ENCODE results near the gene CNPY1.
"Not testable (repeated sequence)": the region's sequence is repeated elsewhere in the genome, so short reads cannot be mapped to it uniquely, and the experiment has no call there.

The CNPY1 gene

DNA sequence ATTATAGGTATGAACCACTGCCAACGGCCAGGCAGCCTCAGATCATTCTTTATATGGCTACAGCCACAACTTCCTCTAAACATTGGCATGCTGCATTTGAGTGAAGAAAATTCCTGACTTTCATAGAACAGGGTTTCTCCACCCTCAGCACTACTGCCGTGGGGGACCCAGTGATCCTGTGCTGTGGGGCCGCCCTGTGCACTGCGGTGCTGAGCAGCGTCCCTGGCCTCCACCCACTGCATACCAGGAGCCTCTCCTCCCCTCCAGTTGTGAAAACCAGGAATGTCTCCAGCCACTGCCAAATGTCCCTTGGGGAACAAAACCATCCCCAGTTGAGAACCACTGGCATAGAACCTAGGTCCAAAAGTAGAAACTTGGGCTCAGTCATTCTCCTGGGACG lies 15.8 kb downstream of the CNPY1 start:
- DNase-seq = no peak

DNA sequence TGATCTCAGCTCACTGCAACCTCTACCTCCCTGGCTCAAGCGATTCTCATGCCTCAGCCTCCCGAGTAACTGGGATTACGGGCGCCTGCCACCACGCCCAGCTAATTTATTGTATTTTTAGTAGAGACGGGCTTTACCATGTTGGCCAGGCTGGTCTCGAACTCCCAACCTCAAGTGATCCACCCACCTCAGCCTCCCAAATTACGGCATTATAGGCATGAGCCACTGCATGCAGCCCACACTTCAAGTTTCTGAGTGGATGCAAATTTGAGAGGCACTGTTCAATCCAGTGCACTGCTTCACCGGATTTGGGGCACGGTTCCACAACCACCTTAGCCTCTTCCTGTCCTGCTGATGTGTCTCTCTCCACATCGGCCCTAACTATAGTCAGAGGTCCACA lies 16.5 kb downstream of the CNPY1 start:
- no peak for DNase-seq

DNA sequence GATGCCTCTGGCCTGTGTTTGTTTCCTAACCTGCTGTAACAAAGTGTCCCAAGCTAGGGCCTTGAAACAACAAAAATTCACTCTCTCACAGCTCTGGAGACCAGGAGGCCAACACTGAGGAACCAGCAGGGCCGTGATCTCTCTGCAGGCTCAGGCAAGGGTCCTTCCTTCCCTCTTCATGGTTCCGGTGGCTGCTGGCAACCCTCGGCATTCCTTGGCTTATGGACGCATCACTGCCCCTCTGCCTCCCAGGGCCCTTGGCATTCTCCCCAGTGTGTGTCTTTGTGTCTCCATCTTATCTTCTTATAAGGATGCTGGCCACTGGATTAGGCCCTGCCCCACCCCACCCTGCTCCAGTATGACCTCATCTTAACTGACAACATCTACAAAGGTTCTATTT lies 17.0 kb downstream of the CNPY1 start:
- DNase-seq = no peak

DNA sequence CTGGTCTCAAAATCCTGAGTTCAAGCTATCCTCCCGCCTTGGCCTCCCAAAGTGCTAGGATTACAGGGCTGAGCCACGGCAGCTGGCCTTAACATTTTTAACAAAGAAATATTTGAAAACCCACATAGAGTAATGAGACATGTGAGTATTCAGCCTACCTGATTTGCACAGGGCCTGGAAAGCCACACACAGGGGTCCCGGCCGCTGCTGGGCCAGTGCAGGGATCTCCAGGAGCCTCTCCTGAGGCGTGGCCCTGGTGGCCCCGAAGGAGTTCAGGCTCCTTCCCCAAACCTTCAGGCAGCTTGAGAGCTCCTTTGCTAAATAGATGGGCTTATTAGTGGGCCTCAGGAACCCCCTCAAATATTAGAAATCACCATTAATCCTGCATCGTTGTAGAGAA lies 18.7 kb downstream of the CNPY1 start:
- no peak for DNase-seq

DNA sequence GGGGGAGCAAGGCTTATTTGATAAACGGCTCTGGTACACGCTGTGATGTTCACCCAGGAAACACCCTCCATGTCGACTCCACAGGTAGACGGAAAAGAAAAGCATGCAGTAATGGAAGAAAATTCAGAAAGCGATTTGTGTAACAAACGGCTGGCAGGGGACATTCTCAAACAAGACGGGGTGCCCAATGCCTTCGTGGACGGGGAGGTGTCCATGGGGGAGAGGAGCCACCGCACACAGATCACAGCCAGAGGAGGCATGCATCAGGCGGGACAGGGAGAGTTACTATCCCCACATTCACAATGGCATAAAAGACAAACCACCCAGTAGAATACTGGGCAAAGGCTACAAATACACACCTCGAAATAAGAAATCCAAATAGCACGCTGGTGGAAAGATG lies 20.1 kb downstream of the CNPY1 start:
- no peak for DNase-seq

DNA sequence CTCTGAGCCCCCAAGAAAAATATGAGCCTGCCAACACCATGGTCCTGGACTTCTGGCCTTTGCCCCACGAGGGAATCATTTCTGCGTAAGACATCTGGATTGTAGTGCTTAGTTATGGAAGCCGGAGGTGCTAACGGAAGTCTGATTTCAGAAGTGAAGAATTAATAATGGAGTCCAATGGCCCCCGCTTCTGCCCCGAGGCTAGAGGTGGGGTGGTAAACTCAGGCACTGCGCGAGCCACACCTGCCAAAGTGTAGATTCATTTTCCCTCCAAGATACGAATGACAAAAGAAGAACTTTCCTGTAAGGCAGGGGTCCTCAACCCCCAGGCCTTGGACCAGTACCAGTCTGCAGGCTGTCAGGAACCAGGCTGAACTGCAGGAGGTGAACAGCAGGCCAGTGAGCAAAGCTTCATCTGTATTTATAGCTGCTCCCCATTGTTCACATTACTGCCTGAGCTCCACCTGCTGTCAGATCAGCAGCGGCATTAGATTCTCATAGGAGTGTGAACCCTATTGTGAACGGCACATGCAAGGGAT lies 22.3 kb downstream of the CNPY1 start:
- no peak for DNase-seq

DNA sequence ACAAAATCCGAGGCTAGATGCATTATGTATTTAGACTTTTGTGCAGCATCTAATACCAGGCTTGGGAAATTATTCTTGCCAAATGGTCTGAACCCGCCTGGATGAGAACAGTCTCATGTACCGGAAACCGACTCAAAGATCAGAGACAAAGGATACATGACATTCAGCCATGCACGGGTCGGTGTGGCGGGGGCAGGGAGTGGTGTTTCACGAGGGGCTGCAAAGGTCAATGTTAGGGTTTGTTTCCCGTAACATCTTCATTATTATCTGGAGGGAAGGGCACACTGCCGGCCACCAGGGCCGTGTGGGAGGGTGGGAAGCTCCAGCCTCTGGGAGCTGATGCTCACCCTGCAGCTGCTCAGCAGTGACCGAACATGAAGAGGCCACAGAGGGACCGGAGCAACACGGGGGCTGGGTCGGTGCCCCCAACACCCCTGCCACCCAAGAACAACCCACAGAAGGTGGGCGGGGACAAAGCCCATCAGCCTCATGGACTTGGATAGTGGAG lies 23.1 kb downstream of the CNPY1 start:
- DNase-seq = no peak

DNA sequence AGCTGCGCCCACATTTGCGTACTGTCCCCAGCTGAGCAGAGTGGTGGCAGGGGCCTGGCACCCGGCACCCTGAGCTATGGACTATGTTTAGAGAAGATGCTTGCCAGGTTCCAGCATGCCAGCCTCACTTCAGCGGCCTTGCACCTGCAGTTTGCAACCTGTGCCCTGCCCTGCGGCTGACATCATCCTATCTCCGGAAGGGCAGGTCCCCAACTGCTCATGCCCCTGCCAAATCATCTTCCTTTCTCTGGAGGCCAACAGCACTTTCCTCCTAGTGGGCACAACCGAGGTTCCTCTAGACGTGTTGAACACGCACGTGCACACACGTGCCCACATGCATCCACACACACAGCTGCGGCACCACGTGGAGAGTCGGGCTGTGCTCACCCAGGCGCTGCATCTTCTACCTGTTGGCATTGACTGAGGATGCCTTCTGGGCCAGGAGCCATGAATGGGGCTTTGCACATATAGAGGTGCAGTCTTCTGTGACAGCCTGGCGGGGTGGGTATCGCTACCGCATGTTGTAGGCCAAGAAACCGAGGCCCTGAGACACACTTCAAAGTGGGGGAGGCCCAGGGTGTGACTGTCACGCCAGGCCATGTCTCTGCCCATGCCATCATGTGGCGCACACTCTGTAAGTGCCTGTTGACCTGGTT lies 24.5 kb downstream of the CNPY1 start:
- DNase-seq = no peak

DNA sequence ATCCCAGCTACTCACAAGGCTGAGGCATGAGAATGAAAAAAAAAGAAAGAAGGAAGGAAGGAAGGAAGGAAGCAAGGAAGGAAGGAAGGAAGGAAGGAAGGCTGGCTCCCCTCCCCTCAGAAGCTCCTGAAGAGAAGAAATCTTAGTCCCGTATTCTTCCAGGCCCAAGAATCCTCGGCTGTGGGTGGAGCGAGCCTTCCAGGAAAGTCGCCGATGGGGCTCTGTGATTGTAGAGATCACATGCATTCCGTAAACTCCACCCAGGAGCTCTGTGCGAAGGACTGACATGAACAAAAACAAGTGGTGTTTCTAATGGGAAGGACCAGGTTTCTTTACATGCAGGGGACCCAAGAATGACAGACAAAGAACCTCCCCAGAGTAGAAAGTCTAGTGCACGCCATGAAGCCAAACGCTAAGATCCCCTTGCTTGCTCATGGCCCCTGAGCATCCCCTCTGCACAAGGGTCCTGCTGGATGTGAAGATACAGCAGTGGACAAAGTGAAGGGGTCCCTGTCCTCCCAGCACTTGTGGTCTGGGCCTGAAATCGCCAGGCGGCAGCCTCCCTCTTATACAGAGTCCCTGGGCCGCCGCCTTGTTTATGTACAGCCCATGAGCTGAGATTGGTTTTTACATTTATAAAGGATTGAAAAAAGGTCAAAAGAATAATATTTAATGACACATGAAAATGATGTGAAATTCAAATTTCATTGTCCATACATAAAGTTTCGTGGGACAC lies 25.2 kb downstream of the CNPY1 start:
- DNase-seq = no peak

DNA sequence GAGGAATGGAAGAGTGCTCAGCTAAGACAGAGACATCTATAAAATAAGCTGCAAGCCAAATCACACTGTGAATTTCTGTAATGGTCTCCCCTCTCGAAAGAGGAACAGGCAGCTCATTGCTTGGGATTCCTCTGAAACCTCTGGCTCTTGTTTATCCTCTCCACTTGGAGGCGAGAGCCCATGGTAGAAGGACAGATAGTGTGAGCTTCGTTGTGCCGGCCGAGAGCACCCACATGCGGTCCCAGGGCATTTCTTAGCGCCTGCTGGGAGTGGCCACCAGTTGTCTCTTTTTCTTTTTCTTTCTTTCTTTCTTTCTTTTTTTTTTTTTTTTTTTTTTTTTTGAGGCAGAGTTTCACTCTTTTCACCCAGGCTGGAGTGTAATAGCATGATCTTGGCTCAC lies 26.2 kb downstream of the CNPY1 start:
- no peak for DNase-seq

DNA sequence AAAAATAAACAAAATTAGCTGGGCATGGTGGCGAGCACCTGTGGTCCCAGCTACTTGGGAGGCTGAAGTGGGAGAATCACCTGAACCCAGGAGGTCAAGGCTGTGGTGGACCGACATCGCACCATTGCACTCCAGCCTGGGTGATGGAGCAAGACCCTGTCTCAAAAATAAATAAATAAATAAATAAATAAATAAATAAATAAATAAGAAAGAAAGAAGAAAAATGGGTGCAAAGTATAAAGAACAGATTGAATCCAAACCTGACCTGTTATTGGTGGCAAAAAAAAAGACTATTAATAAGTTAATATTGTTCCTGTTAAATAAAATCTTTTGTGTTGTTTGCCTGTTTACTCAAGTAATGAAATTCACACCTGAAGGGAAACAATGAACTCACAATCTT lies 27.0 kb downstream of the CNPY1 start:
- DNase-seq = not testable (repeated sequence)

DNA sequence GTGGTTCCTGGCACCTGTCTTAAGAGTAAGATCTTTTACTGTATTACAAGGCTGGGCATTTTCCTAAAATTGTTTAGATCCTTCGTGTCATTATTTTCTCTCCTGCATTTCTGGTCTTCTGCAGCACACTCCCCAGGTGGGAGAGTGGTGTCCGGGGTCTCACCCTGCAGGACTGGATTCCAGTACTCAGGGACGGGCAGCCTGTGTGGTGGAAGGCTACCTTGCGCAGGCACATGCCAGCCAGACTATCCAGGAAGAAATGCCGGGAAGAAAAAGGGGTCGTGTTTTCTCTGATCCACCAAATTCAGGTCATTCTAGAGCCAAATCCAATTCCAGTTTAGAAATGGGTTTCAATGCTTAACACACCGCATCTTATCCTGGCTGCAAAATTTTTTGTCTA lies 27.7 kb downstream of the CNPY1 start:
- DNase-seq = no peak

DNA sequence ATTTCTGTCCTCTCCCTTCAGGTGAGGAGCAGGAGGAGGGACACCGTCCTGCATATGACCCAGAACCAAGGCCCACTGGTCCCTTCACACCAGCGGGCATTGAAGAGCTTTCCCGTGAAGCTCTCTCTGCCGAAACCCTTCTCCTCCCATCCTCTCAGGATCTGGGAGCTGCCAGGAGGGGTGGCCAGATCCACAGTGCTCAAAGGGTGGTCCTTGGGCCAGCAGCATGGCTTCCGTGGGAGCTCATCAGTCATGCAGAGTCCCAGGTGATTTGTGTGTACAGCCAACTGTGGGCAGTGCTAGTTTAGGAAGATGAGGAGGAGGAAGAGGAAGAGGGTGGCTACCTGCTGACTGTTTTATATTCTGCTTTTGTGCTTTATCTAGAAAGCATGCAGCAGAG lies 28.4 kb downstream of the CNPY1 start:
- DNase-seq = no peak

DNA sequence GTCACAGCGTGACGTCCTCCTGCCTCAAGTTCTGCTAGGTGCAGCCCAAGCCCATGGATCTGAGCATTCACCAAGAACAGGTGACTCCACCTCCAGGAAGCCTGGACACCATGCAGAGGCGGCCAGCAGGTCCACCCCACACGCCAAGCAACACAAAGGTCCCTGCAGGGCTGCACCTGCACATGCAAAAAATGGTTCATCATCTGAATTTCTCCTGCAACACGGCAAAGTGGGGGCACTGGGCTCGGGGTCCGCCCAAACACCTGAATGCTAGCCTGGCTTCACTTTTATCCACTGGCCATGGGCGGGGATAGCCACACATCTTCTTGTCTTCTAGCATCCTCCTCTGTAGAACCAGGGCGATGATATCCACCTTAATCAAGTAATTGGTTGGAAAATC lies 28.9 kb downstream of the CNPY1 start:
- DNase-seq = no peak

DNA sequence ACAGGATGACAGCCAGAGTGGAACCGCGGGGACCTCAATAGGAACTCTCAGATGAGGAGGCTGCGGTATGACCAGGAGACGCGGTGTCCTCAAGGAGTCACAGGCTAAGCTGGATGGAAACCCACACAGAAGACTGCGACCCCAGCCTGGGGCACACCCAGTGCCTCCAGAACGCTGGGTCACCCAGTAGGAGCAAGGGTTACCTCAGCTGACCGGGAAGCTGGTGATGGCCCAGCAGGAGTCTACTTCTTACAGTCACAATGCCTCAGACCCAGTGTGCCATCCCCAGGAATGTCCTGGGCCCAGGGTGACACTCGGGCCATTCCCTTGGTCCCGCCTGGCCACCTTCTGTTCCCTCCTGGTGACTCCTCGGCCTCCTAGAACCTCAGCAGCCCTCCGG lies 29.9 kb downstream of the CNPY1 start:
- DNase-seq = no peak

DNA sequence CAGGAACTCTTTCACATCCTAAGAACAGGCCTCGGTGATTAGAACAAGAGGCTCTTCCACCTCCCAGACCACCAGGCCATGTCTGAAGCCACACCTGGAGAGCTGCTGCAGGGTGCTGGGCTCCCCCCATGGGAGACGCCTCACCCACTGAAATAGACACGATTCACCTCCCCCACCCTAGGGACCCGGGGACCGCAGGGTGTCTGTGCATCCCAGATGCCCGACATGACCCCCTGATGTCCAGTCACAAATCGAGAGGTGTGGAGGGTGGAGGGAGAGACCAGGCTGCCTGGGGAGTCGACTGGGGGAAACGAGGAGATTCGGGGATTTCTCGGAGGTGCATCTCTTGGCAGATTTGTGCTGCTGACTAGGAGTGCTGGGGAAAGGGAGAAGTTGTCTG lies 31.0 kb downstream of the CNPY1 start:
- DNase-seq = no peak

DNA sequence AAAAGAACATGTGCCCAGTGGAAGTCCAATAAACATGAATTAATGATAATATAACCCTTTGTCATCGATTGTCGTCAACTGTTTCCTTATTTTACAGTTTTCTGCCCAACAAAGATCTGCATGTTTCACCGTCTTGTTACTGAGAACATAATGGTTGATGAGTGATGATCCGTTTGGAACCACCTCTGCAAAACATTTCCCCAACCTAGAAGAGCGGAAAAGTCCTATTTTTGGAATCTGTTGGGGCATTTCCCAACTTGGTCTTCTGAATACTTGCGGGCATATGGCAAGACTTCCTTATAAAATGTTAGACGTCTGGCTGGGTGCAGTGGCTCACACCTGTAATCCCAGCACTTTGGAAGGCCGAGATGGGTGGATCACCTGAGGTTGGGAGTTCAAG lies 32.1 kb downstream of the CNPY1 start:
- no peak for DNase-seq

DNA sequence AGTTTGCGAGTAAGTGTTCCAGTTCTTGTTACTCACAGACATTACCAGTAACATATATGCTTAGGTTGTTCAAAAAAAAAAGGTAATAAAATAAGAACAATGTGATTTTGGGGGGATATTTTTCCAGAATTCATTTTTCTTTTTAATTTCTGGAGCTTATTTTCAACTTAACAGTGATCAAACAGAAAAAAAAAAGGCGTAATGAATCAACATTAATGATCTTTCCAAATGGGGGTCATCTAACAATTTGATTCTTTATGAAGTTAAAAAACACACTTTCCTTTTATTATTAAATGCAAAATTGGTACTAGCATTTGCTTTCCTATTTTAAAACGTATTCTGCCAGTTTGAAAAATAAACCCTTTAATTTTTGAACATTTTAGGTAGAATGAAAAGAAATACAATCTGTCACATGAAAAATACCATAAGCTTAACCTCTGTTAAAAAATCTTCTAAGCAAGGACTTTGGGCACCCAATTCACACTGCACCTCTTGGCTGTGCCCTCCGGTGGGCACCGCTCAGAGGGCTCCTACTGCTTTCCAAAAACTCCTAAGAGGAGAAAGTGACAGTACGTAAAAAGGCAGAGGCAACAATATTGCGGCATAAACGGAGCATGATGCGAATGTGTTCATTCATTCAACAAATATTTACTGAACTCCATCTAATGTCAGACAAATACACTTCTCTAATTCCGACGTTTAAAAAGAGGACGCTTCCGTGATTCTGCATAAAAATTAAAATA lies 32.6 kb downstream of the CNPY1 start:
- DNase-seq = no peak

DNA sequence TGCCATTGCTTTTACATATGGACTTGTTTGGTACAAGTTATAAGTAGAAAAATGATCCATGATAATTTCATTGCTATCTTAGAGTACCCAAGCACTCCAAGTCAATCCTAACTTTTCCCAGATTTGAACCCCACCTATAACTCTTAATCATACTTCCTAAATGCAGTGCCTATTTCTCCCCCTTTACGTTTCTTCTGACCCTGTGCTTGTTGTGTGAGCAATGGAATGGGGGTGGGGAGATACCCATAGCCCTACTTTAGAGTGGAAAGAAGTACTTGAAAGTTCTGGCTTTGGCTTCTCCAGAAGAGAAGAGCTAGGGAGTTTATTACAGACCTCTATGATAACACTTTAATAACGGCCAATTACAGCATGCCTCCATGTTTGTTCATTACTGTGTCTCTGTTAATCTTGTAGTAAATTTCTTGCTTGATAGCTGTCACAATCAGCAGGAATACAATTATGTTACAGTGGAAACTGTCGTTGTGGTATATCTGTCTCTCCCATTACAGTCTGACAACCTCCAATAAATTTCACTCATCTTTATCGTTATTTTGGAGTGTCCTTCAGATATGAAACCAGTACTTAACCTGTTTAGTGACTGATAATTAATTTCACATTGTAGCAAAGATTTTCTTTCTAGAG lies 34.0 kb downstream of the CNPY1 start:
- DNase-seq = no peak

DNA sequence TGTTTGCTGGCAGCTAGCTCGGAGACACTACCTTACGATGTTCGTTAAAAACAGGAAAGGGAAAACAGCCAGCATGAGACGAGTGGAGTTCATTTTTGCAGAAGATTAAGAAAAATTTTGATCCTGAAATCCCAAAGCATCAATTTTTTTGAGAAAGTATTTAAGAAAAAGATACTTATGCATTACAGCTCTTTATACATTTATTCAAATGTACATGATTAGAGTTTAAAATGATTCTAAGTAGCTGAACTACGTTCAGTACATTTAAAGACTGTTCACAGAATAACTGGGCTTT lies 34.7 kb downstream of the CNPY1 start:
- DNase-seq = no peak

DNA sequence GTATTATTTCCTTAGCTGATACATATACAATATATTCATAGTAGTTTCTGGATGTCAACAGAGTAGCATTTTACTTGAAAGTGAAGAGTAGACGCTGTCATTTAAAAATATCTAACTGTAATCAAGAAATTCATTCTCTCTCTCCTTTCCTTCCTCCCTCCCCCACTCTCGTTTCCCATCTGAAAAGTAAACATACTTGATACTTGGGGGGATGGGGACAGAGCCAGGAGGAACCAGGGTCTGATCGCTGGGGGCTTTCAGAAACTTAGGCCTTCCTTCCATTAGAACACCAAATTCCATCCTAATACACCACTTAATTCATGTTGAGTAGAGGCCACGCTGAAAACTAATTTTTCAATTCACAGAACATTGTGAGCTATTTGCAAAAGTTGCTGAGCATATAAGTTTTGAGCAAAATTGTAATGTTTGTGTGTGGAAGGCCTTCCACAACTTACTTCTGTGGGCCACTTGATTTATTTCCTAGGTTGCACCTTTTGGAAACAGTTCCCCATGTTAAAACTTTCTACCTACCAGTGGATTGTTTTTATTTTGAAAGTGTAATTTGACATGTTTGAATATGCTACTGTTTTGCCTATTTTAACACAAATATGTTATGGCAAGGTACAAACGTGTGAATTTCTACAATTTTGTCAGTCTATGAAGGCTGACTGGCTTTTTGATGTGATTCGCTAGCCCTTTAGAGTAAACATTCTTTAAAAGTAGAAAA lies 35.2 kb downstream of the CNPY1 start:
- DNase-seq = no peak

DNA sequence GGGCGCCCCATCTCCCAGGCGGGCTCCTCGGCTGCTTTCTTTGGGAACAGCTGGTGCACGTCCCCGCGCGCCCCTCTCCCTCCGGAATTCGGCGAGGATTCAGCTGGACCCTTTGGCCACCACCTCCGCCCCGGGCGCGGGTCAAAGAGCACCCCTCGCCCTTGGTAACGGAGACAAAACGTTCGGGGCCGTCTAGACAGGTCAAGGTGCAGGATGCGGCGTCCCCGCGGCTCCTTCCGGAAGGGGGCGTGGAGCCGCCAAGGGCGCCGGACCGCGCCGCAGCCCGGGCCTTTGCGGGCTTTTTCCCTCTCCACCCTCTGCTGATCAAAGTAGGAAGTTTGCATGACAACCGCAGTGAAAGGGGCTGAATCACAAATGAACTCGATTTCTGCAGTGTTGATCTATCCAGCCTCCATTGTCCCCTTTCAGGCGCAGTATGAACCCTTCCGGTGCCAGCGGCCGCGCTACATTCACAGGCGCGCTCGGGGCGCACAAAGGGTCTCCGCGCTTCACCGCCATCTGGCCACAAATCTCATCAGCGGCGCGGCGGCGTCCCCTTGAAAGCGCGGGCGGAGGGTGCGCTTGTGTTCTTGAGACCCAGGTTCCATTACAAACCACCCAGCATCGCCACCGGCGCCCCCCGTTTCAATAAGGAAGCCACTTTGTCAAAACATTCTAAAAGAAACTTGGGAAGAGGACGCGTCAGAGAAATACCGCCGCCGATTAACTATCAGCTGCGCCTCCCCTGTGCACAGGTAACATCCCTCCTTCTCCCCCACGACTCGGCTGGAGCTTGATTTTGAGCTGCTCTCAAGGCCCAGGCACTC lies 36.4 kb downstream of the CNPY1 start:
- DNase-seq = no peak
